ENCODE data around the gene RXRB. TPM values are rescaled to one million over a fixed set of nuclear protein-coding genes. Genes with fewer than 3 reads are reported as not detected.

RXRB gene
- total and polyA plus RNA-seq, 10 of the 15 experiments (the other 5 are each of a cell fraction or from before 2014, with no cell fraction given) = 0.71 to 35.0 (median 20.4) TPM

GRCh38 chr6:33168639-33169038 lies 31.8 kb downstream of the RXRB start:
- no peaks in the 10 kb centered on the region for H3K36me3 ChIP-seq (ENCODE audit: control insufficient read depth in 2 of 2, insufficient read depth in 2 of 2, low read length in 1 of 2)
- no peaks in the 10 kb centered on the region for H3K27me3 ChIP-seq (replicated peaks in 1 of 2; ENCODE audit: control insufficient read depth in 2 of 2, insufficient read depth in 2 of 2, low read length in 1 of 2)
- TF ChIP-seq ZSCAN29 (IDR thresholded peaks at IDR 0.05) = no peak
- no peak for TF ChIP-seq ZBTB4 (CRISPR knock-in tag; IDR thresholded peaks at IDR 0.05)
- no peak for TF ChIP-seq DPF2 (IDR thresholded peaks at IDR 0.05)
- no peak for TF ChIP-seq BMI1 (IDR thresholded peaks at IDR 0.05; ENCODE audit: borderline replicate concordance)
- no peak for TF ChIP-seq IRF3 (IDR thresholded peaks at IDR 0.05)
- WGBS (ENCODE audit: insufficient coverage, insufficient replicate concordance, low lambda C conversion rate, missing lambda C conversion rate) = 26% methylated on average over 5 of the region's 5 CpGs
- H3K9ac ChIP-seq (ENCODE audit: control insufficient read depth, insufficient read depth, low read length) = no peak overlapping the region
- H3K4me1 ChIP-seq (ENCODE audit: control insufficient read depth, insufficient read depth, low read length) = no peaks in the 10 kb centered on the region; the same call in 1 of the 2 replicates
- no TSS peak for BruUV-seq (replicated peaks)
- DNase-seq (ENCODE audit: low read depth, low spot score) (no peak), FAIRE-seq (no peak), ATAC-seq (no peak)
- RAD21 ChIA-PET (ENCODE audit: unreplicated experiment) = no interaction called here
- SMC1A ChIA-PET (ENCODE audit: uncharacterized antibody, unreplicated experiment) = no interaction called here
- intact Hi-C loops (cut with micrococcal nuclease; ENCODE audit: unreplicated experiment) = loop anchor here (2.0 kb wide), 1 partner anchor 60 kb away; no protein-coding TSS in a partner anchor
- H2AFZ ChIP-seq (ENCODE audit: control insufficient read depth, low read depth, low read length) = no peak overlapping the region
- no peaks in the 10 kb centered on the region for H4K20me1 ChIP-seq (ENCODE audit: control insufficient read depth, insufficient read depth)
- H3K79me2 ChIP-seq (ENCODE audit: control insufficient read depth, insufficient read depth, low read length) = no peaks in the 10 kb centered on the region
- no peaks in the 10 kb centered on the region for H3K9me3 ChIP-seq (replicated peaks; ENCODE audit: control insufficient read depth, insufficient read depth, low read length)
- H3K4me3 ChIP-seq = no peak overlapping the region
- CTCF ChIA-PET = interaction anchor here (0.9 kb wide), 1 partner anchor 80 kb away, joined by 3 read pairs; no protein-coding TSS in a partner anchor
- POLR2A ChIA-PET = interaction anchor here (0.7 to 1.5 kb wide), 2 partner anchors 94 to 1194 kb away, joined by 7 to 11 read pairs; partner anchors contain the start of gene HLA-DPB1
- no peak overlapping the region for H3K4me2 ChIP-seq (ENCODE audit: control insufficient read depth, insufficient read depth)
- in situ Hi-C loops (cut with MboI) = no loop called here
- no peak overlapping the region for H3K27ac ChIP-seq (ENCODE audit: control insufficient read depth, insufficient read depth)

All from GM12878 (cell line).